Frontal cortex (tissue), 4 donors: ENCODE results near the gene COLQ. TPM values are rescaled to one million over a fixed set of nuclear protein-coding genes. Genes with fewer than 3 reads are reported as not detected.
"Not testable (repeated sequence)": the region's sequence is repeated elsewhere in the genome, so short reads cannot be mapped to it uniquely, and the experiment has no call there.

ENCODE experiments used
- DNase-seq, 2 donors: peaks; one replicate each; pipeline ENCODE4 v3.0.0; 2012; ENCODE audit warnings: low spot score in 2 of 2
- FAIRE-seq: peaks from 2 replicates; lab custom pipeline; 2012; peaks lifted over from hg19 to GRCh38; lab: Jason Lieb, UNC
- total RNA-seq: library from RNA; depleted of rRNA; stranded (reverse); fragments of >200 nt; gene quantifications from one replicate; pipeline ENCODE4 v1.2.3, GENCODE V29; 2014
- donor health status: control.
- donor health status: control.
- donor health status: control.

The COLQ gene
- 1.6 TPM for total RNA-seq

DNA sequence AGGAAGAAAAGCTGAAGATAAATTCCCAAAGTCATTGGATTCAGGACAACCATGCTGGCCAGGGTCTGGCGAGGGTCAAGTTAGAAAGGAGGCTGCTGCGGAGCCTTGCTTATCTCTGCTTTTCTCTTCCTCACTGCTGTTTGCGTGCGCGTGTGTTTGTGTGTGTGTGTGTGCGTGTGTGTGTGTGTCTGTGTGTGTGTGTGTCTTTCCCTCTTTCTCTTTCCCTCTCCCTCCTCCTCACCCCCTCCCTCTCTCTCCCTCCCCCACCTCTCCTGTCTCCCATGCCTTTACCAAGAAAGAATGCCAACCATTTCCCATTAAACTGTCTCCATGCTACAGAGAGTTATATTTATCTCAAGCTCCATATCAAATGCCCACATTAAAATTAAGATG lies at the start of gene COLQ:
TSS of gene COLQ (minus strand) at position 134 of the 393 bp plus-strand sequence. CDS start at position 53, 81 bp downstream.
- FAIRE-seq (no peak), DNase-seq (no peak)

DNA sequence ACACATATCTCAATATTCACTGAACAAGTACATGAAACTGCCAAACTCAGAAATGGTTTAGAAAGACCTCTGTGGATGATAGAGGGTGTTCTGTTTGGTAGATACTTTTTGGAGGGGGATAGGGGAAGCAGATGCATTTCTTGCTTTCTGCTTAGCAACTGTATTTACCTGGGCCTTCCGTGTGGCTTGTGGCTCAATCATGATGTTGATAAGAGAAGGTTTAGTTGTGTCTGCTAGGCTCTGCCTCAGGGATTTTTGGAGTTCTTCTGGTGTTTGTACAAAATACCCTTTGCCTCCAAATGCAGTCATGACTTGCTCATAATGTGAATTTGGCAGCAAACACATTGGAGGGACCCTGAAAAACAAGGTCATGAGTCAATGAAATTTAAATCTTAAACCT lies 41.7 kb upstream of the COLQ start:
- no peak for DNase-seq
- FAIRE-seq = no peak

DNA sequence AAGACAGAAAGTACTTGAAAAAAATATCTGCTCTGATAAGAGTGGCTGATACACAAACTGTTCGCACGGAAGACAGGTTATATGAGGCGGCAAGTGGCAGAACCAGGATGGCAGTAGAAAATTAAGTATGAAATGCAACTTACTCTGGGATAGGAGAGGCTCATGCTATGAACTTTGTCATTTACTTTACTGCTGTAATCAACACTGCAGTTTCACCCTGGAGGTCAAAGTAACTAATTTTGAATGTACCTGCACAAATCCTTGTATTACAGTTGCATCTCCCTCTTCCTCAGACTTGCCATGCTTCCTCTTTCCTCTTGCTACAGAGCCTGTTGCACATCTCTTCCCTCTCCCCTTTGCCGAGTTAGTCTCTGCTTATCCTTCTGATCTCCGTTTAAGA lies 41.1 kb upstream of the COLQ start:
- FAIRE-seq = no peak

DNA sequence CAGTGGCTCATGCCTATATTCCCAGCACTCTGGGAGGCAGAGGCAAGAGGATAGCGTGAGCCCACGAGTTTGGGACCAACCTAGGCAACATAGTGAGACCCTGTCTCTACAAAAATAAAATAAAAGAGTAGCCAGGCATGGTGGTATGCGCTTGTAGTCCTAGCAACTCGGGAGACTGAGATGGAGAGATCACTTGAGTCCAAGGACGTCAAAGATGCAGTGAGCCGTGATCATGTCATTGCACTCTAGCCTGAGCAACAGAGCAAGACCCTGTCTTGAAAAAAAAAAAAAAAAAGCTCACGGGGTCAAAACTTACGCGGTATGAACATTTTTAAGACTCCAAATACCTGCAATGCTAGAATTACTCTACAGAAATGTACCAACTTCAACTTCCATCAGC lies 37.1 kb upstream of the COLQ start:
- FAIRE-seq (no peak), DNase-seq (no peak)

More for the DNA sequence above, 41.1 kb upstream of the COLQ start:
- DNase-seq = no peak

DNA sequence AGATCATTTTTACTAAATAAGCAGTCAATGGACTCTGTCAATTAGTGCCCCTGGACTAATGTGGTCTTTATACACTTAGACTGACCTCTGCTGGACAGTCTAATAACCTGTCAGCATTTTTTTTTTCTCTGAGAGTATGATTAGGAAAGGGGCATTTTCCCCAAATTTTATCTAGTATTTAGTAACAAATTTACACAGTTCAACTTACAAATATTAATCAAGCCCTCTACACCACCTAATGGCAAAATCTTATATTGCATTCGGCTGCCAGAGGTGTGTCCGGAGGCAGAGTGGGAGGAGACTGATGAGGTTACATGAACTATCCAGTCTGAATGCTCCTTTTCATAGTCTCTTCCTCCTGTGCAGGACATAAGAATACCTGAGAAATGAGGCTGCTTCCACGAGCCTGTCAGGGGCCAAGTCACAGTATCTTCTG lies 36.0 kb upstream of the COLQ start:
- no peak for FAIRE-seq

DNA sequence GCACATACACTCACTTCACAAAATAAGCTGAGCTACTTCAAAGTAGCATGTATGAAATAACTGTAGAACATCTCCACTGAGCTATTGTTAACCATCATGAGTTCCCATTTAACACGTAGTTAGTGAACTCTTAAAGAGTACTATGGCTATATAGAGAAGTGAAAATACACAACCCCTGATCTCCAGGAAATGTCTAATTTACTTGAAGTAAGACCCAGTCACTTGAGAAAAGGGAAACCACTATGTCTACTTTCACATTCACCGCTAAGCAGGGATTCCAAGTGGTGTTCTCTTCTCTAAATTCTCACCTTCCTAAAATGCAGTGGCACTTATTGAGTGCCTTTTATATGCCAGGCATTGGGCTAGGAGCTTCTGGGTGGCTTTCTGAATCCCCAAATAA lies 35.0 kb upstream of the COLQ start:
- no peak for FAIRE-seq

More for the DNA sequence above, 36.0 kb upstream of the COLQ start:
- DNase-seq = no peak

DNA sequence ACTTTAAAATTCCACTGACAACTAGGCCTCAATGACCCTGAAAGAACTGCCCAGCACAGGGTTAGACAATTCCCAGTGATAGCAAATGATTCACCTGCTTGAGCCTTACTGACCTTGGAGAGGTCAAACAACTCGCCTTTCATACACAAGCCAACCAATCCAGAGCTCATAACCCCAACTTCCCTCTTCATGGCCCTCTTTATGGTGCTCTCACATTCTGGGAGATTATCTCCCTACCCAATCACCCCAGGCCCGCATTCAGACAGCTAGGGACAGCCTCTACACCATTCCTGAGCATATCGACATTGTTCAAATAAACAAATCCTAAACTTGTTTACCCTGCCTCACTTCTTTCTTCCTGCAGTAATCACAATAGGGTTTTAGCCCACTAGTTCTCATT lies 32.2 kb upstream of the COLQ start:
- FAIRE-seq (no peak), DNase-seq (no peak)

More for the DNA sequence above, 35.0 kb upstream of the COLQ start:
- DNase-seq = no peak

DNA sequence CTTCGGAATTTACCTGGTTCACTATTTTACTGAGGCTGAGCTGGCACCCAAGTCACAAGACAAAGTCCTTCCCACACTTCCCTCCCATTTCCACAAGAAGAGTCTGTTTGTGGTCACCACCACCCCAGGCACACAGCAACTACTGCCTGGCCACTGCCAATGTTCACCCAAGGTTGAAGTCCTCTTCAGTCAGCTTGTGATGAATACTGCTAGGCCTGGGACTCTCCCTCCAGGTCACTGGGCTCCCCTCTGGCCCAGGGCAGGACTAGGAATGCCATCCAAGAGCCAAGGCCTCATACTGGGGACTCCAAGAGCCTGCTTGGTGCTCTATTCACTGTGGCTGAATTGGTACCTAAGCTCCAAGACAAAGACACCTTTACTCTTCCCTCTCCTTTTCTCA lies 30.4 kb upstream of the COLQ start:
- FAIRE-seq (no peak), DNase-seq (no peak)

DNA sequence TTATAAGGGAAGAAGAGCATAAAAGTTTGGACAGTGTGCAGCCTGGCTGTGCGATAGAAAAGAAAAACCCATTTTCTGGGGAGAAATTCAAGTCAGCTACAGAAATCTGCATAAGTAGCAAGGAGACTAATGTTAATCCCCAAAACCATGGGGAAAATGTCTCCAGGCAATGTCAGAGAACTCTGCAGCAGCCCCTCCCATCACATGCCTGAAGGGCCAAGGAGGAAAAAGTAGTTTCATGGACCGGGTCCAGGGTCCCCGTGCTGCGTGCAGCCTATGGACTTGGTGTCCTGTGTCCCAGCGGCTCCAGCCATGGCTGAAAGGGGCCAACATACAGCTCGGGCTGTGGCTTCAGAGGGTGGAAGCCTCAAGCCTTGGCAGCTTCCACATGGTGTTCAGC lies 28.3 kb upstream of the COLQ start:
- DNase-seq = no peak
- FAIRE-seq = no peak

DNA sequence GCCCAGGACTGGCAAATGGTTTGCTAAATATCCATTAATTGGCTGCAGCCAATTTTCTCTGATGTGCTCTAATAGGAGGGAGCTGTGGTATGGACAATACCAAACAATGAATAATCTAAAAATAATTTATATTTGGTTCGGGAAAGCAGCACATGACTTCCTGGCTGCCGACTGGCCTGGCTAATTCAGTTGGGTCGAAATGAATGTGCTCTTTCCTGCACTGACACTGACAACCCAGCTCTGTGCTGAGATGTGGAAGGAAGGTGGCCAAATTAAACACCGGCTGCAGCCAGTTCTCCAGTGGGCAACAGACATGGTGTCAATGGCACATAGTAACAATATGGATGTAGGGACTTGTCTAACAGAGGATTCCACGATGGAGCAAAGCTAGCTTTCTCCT lies 21.1 kb upstream of the COLQ start:
- DNase-seq (no peak), FAIRE-seq (no peak)

DNA sequence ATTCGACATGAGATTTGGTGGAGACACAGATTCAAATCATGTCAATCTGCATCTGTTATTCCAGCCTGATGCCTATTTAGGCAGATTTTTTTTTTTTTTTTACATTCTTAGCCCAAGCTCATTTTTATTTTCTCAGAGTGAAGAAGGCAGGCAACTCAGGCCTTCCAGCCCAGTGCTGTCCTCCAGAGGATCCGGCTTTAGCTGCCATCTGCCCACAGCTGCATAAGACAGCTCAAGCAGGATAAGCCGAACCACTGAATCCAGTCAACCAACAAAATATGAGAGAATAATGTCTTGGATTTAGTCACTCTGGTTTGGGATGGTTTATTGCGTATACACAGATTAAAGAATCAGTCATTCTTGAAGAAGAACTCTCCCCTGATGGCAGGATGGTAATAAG lies 19.9 kb upstream of the COLQ start:
- FAIRE-seq = no peak
- no peak for DNase-seq

DNA sequence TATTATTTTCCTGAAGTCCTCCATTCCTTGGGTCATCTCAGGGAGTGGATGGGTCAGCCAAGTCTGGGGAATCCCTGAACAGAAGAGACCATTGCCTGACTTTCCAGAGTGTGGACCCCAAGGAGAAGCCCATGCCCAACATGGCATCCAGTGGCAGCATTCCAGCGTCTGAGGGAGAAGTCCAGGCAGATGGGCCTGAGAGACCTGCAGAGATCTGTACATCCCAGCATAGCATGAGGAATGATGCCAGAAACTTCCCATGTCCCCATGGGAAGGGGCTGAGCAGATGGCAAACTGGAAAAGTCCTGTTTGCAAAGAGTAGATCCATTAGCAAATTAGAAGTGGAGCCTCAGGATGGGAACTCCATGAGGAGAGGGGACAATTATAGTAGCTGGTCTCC lies 17.6 kb upstream of the COLQ start:
- no peak for FAIRE-seq

DNA sequence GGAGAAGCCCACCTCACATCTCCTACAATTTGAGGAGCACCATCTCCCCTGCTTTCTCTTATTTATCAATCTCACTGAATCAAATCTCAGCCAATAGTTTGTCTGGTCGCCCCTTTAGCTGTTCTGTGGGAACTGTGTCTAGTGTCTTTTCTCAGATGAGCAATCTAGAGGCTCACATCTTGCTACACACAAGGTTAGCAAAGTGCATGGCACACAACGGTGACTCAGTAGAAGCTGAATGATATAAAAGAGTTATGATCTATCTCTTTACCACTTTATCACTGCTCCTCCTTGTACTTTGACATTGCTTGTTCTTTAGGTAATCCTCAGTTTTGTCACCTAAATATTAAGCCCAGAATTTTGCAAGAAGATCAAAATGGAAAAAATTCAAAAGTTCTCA lies 16.8 kb upstream of the COLQ start:
- no peak for DNase-seq
- FAIRE-seq = no peak

More for the DNA sequence above, 17.6 kb upstream of the COLQ start:
- DNase-seq = no peak

DNA sequence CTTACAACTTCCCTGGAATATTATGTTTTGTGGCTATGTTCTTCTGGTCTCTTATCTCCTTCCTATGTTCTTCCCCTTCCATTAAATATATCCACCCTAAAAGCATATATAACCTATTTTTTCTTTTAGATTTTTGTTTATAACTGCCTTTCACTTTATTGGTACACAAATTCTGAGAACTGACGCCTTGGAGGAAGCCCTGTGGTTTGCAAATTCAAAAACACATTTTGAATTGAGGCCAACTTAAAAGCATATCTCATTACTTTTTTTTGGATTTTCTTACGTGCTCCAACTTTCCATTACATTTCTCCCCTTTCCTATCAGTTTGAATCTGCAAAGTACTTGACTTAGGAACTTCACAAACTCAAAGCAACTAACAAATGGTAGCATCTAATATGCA lies 15.3 kb upstream of the COLQ start:
- no peak for FAIRE-seq

DNA sequence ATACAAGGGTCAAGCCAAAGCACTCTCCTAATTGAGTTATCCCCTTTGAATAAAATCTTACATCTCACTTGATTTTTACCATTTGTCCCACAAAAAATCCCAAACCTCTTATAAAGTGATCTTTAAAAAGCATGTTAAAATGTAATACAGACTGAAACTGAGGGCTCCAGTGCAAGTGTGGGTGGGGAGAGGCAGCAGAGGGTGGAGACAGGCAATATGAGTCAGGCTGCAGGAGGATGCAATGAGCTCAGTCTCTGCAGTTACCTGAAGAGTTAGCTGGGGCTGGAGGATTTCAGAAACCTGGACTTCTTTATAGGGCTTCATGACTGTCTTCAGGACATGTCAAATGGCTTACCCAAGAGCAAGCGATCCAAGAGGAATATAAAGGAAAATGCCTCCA lies 14.2 kb upstream of the COLQ start:
- DNase-seq (no peak), FAIRE-seq (no peak)

More for the DNA sequence above, 15.3 kb upstream of the COLQ start:
- DNase-seq = no peak

DNA sequence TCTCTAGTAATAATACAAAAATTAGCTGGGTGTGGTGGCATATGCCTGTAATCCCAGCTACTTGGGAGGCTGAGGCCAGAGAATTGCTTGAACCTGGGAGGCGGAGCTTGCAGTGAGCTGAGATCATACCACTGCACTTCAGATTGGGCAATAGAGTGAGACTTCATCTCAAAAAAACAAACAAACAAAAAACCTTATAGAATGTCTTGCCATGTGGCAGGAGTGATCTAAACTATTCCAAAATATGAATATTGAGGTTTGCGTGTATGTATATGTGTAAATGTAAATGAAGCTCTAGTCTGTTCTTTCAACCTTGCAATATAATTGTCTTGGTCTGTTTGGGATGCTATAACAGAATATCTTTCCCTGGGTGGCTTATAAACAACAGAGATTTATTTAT lies 11.1 kb upstream of the COLQ start:
- DNase-seq, FAIRE-seq: not testable (repeated sequence)

DNA sequence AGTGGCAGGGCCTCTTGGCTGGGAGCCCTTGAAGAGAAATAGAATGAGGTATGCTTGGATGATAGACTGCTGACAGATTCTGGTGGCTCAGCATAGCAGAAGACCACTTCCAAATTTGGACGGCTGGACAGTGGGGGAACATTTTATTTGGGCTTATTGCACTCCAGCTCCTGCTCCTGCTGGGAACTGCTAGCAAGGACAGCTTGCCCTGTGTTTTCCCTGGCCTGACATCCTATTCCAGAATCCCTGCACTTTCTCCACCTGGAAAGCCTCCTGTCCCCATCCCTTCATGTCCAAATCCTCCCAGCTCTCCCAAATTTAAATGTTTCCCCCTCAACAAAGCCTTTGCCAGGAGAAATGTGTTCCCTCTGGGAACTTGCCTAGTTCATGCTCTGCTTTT lies 9.8 kb upstream of the COLQ start:
- no peak for FAIRE-seq
- DNase-seq = no peak

DNA sequence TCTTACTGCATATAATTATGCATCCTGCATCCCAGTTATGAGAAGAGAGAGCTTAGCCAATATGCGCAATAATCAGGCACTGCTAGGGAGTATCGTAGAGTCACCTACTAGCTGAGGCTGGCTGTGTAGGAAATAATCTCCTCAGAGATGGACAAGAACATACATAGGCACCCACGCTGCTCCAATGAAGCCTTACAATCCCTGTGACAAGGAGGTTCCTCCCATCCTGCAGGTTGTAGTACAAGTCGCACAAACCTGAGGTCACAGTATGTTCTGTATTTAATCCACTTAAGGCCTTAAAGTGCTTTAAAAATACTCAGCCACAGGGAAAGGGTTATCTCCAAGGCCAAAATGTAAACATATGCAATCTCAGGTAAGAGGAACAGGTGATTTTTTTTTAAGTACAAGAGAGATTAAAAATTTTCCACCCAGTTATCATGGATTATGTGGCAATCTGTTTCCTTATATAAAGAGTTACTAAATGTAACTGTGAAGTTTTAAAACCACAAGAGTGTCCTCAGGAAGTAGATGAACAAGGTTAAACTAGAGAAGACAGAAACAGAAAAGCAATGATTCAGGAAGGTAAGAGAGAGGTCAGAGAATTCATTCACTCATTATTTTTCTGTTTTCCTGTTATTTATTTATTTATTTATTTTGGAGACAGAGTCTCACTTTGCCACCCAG lies 7.5 kb upstream of the COLQ start:
- FAIRE-seq (no peak), DNase-seq (no peak)

DNA sequence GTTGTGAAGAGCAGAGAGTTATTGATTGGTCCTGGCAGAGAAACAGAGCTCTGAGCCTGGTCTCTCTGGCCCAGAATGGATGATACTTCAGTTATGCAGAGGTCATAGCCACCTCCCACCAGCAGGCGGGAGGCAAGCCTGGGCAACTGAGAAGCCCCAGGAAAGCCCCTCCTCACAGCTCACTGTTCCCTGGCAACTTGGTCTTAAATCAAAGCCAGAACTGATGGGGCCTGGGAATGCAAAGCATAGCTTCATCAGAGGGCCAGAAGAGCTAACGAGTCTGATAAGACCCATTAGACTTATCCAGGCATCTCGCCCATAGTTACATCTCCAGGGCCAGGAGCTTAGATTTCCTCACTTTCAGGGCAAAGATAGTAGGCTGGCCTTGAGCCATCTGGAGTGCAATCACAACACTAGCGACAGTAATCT lies 5.5 kb upstream of the COLQ start:
- FAIRE-seq = no peak
- no peak for DNase-seq

DNA sequence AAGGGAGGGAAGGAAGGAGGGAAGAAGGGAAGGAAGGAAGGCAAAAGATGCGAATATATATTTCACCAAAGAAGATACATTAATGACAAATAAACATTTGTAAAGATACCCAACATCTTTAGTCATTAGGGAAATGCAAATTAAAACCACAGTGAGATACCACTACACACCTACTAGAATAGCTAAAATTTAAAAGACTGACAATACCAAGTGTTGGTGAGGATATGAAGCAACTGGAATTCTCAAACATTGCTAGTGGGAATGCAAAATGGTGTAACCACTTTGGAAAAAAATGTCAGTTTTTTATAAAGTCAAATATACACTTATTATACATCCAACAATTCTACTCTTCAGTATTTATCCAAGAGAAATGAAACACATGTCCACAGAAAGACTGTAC lies 4.3 kb upstream of the COLQ start:
- FAIRE-seq (no peak), DNase-seq (no peak)

DNA sequence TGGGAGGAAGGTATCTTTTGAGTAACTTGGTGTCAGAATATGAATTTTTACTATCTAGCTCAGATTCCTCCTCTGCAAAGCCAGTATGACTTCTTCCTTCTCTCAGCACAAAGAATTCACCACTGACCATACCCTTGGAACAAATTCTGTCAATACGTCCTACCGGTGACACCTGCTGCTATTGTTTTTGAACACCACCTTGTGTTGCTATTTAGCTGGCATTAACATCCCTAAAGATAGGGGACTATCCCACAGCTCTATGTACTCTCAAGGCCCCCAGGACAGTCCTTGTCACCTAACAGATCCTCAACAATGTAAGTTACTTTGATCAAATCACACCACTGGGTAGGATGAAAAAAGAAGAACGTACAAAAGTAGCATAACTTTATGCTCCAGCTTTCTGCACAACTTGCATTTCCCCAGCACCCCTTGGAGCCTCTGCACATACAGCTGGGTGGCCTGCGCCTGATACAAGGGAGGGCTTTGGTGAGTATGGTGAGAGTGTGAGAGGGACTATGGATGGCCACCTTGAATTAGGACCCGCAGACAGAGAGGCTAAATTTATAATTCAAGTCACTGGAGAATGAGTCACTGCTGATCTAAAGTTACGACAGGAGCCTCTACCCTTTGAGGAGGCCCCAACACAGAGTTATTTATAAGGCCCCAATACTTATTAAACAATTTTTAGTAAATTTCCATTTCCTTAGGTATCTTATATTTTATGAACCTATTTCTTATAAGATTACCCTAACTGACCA lies 2.3 kb upstream of the COLQ start:
- FAIRE-seq = no peak
- no peak for DNase-seq
